Stimulated activated naive CD4-positive, alpha-beta T cell treated with Interleukin-2 at 50 U/mL for 16 hours (primary cell): ENCODE measurements around the gene HIKESHI.
"Not testable (repeated sequence)": the region's sequence is repeated elsewhere in the genome, so short reads cannot be mapped to it uniquely, and the experiment has no call there.

Experiments used
- DNase-seq: peaks from one replicate; lab custom pipeline; 2025; lab: John Stamatoyannopoulos, UW

Gene HIKESHI

DNA sequence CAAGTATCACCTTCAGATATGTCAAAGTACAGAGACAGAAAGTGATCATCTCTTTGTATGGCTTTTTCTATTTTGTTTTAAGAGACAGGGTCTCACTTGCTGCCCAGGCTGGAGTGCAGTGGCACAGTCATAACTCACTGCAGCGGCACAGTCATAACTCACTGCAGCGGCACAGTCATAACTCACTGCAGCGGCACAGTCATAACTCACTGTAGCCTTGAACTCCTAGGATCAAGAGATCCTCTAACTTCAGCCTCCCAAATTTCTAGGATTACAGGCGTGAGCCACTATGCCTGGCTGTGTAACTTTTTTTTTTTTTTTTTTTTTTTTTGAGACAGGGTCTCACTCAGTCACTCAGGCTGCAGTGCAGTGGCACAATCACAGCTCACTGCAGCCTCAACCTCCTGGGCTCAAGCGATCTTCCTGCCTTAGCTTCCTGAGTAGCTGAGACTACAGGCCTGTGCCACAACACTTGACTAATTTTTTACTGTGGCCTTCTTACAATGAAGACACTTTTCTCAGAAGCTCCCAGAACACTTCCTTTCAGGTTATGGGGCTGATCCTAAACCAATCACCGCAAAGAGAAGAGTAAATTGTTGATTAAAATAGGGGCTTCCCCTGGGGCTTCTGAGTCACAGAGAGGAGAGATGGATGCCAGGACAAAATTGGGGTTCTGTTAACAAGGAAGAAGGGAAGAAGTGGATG, 9.0 kb upstream of the HIKESHI start:
- peak; percentile 53 for DNase-seq

DNA sequence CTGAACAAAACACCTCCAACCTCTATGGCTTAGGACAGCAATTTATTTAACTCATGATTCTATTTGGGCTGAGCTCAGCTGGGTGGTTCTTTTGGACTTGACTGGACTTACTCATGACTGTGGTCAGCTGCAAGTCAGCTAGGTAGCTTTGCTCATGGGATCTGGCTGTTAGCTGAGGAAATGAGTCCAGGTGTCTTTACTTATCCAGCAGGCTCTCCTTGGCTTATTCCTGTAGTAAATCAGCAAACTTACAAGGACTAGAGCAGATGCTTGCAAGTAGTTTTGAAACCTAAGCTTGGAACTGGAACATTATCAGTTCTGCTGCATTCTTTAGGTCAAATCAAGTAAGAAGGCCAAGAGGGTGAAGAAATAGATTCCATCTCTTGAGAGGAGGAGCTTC, 8.0 kb upstream of the HIKESHI start:
- no peak for DNase-seq

DNA sequence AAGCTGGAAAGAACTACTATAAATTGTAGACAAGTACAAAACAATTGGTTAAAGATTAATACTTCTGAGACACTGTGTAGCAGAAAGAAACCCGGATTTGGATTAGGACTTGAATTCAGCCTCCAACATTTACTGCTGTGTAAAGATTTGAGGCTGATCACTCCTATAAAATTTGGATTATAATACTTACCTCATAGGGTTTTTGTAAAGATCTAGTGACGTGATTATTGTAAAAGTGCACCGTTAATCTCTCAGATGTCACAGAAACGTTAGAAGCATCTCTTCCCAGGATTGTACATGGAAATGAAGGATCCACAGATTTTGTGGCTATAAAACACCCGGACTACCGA, 323 bp upstream of the HIKESHI start:
- DNase-seq = no peak

DNA sequence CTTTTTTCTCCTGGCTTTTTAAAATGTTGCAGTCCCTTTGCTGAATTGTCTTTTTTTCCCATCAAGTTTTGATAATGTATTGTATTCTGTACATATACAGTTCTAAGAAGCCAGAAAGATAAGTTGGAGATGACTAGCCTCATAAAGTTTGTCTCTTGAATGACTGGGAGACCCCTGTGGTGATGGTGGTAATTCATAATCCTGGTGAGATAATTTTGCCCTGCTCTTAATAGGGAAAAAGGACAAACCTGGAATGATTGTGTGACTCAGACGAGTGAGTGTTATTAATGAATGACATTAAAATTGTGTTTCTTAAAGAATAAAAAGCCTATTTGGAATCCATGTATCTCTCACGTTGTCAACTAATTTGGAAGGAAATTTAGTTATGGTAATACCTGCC, 1.2 kb downstream of the HIKESHI start:
- no peak for DNase-seq

DNA sequence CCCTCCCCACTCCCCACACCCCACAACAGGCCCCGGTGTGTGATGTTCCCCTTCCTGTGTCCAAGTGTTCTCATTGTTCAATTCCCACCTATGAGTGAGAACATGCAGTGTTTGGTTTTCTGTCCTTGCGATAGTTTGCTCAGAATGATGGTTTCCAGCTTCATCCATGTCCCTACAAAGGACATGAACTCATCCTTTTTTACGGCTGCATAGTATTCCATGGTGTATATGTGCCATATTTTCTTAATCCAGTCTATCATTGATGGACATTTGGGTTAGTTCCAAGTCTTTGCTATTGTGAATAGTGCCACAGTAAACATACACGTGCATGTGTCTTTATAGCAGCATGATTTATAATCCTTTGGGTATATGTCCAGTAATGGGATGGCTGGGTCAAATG, 6.7 kb downstream of the HIKESHI start:
- not testable (repeated sequence) for DNase-seq

DNA sequence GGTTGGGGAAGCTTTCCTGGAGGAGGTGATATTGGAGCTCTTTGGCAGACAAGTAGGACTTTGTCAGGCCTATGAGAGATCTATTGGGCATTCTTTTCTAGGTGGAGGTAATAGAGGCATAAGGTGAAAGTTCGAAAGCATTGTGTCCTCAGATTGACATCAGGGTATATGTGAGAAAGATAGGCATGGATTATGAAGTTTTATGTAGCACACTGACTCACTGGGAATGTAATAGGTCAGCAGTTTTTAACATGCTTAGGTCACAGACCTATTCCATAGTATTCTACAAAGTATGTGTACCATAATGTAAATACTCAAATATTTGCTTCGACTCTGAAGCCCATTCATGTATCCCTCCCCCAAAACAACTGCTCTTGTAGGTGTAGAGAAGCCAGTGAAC, 11.8 kb downstream of the HIKESHI start:
- DNase-seq = no peak

DNA sequence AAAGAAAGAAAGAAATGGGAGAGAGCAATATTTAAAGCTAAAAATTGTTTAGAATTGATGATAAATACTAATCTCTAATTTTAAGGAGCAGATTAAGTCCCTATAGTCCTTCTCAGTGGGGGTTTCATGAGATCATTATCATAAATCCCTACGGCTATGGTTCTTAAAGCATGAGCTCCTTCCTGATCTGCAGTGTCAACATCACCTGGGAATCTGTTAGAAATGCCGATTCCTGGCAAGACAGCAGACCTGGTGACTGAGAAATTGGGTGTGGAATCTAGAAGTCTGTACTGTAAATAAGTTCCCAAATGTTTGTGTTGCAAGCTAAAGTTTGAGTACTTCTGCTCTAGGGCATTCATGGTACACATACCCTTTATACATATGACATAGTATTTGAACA, 12.6 kb downstream of the HIKESHI start:
- no peak for DNase-seq

DNA sequence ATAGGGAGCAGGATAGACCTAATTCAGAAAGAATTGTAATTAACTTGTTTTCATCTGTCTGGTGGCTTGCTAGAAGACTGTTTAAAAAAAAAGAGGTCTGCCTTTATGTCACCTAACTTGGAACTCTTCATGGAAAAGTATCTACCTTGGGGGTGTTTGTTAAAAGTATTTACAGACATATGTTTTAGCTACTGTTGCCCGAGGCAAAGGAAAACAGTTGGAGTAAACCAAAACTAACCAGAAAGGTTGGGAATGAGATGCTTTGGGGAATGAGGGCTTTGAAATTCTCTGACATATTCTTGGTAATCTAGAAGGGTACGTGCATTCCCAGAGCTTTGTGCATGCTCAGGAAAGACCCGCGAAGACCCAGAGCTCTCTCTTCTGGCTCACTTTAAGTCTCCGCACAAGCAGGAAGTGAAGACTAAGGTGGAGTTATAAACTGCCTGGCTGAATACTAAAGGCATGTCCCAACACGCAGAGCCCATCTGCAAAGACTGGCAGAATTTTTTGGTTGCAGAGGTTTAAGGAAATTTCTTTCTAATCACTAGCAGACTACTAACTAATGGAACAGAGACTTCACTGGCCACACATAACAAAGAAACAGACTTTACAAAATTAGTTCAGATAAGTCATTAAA, 33.2 kb downstream of the HIKESHI start:
- DNase-seq = no peak

DNA sequence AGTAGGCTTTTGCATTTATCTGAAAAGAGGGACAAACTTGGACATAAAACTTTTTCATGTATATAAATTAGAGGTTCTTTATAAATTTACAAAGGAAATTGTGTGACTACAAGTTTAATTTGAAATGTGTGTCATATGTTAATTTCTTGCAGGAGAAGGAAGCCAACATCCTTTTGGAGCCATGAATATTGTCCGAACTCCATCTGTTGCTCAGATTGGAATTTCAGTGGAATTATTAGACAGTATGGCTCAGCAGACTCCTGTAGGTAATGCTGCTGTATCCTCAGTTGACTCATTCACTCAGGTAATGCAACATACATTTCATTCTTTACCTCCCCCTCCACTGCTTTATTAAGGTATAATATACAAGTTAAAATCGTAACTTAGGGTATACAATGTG, 35.2 kb downstream of the HIKESHI start:
- no peak for DNase-seq

DNA sequence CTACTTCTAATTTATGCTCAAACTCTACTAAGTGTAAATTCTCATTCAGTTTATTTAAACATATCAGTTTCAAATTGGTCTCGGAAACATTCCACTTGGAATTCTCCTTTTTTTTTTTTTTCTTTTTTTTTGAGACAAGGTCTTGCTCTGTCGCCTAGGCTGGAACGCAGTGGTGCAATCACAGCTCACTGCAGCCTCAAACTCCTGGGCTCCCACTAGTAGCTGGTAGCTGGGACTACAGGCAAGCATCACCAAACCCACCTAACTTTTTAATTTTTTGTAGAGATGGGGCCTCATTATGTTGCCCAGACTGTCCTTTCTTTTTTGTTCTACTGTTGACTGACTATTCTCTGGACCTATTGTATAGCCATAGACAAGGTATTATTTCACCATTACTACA, 39.3 kb downstream of the HIKESHI start:
- no peak for DNase-seq

DNA sequence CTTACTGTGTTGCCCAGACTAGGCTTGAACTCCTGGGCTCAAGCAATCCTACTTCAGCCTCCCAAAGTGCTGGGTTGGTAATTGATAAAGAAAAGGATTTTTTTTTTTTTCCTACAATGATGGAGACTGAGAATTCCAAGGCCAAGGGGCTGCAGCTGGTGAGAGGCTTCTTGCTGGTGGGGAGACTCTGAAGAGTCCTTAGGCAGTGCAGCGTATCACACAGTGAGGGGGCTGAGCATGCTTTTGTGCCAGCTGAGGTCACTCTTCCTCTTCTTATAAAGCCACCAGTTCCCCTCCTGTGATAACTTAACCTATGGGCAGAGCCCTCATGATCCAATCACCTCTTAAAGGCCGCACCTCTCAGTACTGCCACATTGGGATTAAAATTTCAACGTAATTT, 44.5 kb downstream of the HIKESHI start:
- no peak for DNase-seq

DNA sequence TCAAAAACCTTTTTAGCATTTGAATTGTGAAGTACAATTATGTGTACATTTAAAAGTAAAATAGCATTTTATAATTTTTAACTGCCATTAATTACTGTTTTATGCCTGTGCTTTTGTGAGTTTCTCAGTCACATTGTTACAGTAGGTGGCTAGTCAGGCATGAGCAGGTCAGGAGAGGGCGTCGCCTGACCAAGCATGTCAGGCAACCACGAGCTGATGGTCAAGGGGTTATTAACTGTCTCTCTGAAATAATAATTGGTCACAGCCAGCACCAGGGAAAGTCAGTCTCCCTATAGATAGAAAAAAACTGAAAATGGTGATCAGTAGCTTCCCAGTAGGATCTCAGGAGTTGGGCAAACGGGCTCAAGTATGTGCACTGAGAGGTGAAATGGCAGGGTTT, 53.2 kb downstream of the HIKESHI start:
- no peak for DNase-seq

DNA sequence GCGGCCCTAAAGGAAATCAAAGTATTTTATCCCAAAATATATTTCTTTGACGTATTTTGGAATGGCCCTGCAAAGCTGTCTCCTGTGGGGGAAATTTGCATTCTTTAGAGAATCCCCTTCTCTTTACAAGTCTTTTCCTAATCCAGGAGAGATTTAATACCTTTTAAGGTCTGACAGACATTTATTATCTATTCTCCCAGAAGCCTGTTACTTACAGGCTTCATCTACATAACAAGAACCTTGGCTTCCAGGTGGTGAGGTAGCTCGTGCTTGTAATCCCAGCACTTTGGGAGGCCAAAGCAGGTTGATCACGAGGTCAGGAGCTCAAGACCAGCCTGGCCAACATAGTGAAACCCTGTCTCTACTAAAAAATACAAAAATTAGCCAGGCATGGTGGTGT, 55.4 kb downstream of the HIKESHI start:
- not testable (repeated sequence) for DNase-seq

DNA sequence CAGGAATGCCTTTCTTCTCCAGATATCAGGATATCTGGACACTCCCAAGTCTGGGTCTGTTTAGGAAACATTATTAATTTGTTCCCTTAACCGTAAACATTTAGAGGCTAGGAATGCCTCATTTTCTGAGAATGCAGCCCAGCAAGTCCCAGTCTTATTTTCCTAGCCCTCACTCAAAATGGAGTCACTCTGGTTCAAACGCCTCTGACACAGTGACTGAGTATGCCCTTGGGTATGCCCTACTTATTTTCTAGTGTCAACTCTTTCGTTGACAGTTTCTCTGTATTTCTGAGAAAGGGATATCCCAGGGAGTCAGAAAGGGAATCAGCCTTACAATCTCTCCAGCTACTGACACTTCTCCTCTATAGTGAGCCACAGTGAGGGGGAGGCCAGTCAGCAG, 56.7 kb downstream of the HIKESHI start:
- no peak for DNase-seq

DNA sequence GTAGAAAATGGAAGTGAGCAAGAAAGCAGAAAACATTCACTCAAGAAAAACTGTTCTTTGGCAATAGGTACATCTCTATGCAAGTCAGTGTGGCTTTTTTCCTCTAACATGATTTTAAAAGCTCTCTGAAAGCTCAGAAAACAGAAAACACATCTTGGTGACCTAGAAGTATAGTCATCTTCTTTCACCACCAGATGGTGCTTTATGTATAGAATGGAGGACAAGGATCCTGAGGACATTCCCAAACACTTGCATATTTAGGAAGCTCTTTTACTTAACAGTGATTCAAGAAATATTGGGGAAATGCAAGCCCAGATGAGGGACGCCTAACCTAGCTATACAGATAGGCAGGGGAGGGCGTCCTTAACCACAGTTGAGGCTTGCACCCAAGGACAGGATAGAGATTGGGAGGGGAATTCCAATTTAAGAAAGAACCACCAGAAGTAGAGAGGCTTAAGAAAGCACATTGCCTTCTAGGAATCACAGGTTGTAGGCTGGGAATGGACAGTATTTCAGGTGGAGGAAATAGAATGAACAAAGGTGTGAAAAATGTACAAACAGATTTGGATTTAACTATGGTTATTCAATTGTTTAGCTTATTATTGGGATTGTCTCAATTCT, 58.8 kb downstream of the HIKESHI start:
- DNase-seq = no peak

DNA sequence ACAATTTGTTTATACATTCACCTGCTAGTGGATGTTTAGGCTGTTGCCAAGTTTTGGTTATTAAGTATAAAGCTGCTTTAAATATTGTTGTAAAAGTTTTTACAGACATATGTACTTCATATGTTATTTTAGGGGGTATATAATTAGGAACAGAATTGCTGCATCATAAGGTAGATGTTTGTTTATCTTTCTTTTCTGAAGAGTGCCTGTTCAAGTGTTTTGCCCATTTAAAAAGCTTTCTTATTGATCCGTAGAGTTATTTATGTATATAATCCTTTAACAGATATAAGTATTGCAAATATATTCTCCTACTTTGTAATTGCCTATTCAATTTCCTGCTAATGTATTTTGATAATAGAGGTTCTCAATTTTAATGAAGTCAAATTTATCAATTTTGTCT, 61.4 kb downstream of the HIKESHI start:
- DNase-seq = no peak

DNA sequence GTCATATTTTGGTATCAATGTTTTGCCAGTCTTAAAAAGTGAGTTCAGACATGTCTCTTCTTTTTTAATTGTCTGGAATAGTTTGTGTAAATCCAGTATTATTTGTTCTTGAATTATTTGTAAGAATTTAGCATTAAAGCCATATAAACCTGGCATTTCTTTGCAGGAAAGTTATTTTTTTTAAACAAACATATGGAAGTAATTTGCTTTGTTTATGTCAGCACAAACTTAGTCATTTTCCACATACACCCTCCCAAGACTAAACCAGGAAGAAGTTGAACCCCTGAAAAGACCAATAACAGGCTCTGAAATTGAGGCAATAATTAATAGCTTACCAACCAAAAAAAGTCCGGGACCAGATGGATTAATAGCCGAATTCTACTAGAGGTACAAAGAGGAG, 63.5 kb downstream of the HIKESHI start:
- DNase-seq = no peak

DNA sequence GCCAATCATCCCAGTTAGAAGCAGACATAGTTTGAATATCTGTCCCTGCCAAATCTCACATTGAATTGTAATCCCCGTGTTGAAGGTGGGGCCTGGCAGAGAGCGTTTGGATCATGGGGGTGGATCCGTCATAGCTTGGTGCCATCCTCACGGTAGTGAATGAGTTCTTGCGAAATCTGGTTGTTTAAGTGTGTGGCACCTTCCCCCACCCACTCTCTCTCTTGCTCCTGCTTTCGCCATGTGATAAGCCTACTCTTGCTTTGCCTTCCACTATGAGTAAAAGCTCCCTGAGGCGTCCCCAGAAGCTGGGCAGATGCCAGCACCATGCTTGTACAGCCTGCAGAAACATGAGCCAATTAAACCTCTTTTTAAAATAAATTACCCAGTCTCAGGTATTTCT, 67.6 kb downstream of the HIKESHI start:
- no peak for DNase-seq

DNA sequence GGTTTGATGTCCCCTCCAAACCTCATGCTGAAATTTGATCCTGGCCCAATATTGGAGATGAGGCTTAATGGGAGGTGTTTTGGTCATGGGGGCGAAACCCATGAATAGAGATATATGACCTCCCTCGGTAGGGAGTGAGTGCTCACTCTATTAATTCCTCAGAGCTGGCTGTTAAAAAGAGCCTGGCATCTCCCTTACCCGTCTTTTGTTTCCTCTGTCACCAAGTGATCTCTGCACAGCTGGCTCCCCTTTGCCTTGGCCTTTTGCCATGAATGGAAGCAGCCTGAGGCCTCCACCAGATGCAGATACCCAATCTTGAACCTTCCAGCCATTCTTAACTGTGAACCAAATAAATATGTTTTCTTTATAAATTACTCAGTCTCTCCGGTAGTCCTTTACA, 68.1 kb downstream of the HIKESHI start:
- no peak for DNase-seq

DNA sequence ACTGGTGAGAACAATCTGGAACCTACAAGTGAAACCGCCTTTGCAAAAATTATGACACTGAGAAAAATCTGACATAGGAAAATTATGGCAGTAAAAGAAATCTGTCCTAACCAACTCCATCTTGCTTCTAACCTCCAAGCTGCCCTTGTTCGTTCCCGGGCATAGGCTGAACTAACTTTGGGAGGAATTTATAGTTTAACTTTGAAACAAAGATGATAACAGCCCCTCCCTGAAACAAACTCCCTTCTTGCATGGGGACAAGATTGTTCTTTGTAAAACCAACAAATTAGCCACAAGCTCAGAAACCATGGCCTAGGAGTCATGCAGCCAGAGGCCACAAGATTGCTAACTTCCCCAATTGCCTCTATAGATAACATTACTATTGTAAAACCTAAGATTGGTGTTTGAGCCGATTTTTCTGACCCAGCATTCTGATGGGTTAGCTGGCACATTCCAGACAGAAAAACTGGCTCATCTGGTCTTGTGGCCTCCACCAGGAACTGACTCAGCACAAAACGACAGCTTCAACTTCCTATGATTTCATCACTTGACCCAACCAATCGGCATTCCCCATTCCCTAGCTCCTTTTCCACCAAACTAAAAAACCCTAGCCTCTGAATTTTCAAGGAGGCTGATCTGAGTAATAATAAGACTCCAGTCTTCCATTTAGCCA, 69.0 kb downstream of the HIKESHI start:
- no peak for DNase-seq

DNA sequence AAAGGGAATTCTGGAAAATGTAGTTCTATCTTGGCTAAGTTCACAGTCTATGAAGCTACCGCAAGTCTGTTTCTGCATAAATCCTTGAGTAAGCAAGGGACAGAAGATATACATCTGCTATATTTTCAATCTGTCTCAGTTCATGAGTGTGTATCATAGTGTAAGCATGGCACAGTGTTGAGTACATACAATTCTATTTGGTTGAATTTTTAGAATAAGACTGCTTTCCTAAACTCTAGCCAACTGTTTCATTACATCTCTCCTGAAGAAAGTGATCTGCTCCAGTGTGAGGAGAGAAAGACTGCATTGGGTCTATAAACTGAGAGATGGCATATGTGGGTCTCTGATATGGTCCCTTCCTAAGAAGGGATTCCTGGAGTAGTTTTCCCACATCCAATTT, 70.0 kb downstream of the HIKESHI start:
- DNase-seq = no peak

DNA sequence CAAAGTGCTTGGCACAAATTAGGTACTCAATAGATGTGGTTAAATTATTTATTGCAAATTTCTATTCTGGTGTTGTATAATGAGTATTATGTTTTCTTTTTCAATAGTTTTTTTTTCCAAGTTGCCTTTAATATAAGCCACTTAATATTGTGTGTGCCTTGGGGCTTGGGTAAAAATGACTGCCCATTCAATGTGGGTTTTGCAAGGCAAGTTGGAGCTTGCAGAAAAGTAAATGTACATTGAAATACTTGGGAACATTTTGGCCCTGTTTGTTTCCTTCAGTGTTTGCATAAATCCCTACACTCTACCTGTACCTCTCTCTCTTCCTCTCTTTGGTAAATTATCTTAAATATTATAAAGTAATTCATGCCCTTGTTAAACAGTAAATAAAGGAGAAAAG, 70.5 kb downstream of the HIKESHI start:
- no peak for DNase-seq

DNA sequence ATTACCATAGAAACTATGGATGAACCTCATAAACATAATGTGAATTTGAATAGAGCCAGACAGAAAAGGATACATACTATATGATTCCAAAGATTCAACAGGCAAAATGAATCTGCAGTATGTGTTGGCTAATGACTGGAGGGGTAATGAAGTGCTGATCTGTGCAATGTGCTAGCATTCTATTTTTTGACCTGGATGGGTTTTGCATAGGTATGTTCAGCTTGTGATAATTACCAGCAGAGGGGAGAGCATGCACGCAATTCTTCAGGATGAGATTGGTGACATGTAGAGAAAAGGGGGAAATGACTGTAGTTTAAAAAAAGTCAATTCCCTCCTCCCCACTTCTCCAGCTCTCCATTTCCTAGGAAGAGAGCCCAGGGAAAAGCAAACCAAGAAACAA, 72.0 kb downstream of the HIKESHI start:
- no peak for DNase-seq
